Mesenchymal stem cell (in vitro differentiated cells and primary cell): ENCODE data around the gene STAG1.
"Not testable (repeated sequence)": the region's sequence is repeated elsewhere in the genome, so short reads cannot be mapped to it uniquely, and the experiment has no call there.

Source experiments
- DNase-seq: peaks from one replicate; pipeline ENCODE4 v3.0.0-alpha.2; 2013
- H2AFZ ChIP-seq: one replicate; pipeline ENCODE4 v1.6.1; 2013; ENCODE audit warnings: low read depth, mild to moderate bottlenecking, control low read depth, inconsistent platforms, low read length, moderate library complexity
- H2AK5ac ChIP-seq: 2 replicates; pipeline ENCODE4 v1.6.1; 2013; ENCODE audit warnings: low read length, moderate library complexity, mild to moderate bottlenecking, inconsistent platforms; ENCODE audit not compliant: severe bottlenecking
- H2BK120ac ChIP-seq: one replicate; pipeline ENCODE4 v1.6.1; 2013; ENCODE audit warnings: low read depth, mild to moderate bottlenecking, inconsistent platforms, low read length, moderate library complexity
- H2BK12ac ChIP-seq, 2 experiments: one replicate each; pipeline ENCODE4 v1.6.1; 2013; ENCODE audit warnings: inconsistent platforms in 2 of 2, low read length in 2 of 2, mild to moderate bottlenecking in 2 of 2, moderate library complexity in 2 of 2, control low read depth in 1 of 2
- H2BK15ac ChIP-seq: one replicate; pipeline ENCODE4 v1.6.1; 2013; ENCODE audit warnings: mild to moderate bottlenecking, low read depth, inconsistent platforms; ENCODE audit not compliant: poor library complexity, severe bottlenecking
- H2BK5ac ChIP-seq: 2 replicates; pipeline ENCODE4 v1.6.1; 2013; ENCODE audit warnings: low read depth, mild to moderate bottlenecking, low read length, control low read depth, inconsistent platforms; ENCODE audit not compliant: poor library complexity, severe bottlenecking
- H3K14ac ChIP-seq, 2 experiments: one replicate each; pipeline ENCODE4 v1.6.1; 2013; ENCODE audit warnings: inconsistent platforms in 2 of 2, low read length in 2 of 2, control low read depth in 1 of 2, mild to moderate bottlenecking in 1 of 2, moderate library complexity in 1 of 2
- H3K18ac ChIP-seq, 2 experiments: one replicate each; pipeline ENCODE4 v1.6.1; 2013; ENCODE audit warnings: inconsistent platforms in 2 of 2, low read length in 2 of 2, control low read depth in 1 of 2, low read depth in 1 of 2, mild to moderate bottlenecking in 1 of 2
- H3K23ac ChIP-seq, 2 experiments: one replicate each; pipeline ENCODE4 v1.6.1; 2013; ENCODE audit warnings: inconsistent platforms in 2 of 2, low read length in 2 of 2, mild to moderate bottlenecking in 2 of 2, moderate library complexity in 2 of 2, control low read depth in 1 of 2
- H3K27ac ChIP-seq: 2 replicates; pipeline ENCODE4 v1.5.1; 2013; ENCODE audit warnings: mild to moderate bottlenecking, moderate library complexity, low read length, control low read depth, inconsistent platforms; ENCODE audit not compliant: poor library complexity, severe bottlenecking
- H3K27me3 ChIP-seq, 2 experiments: 2 replicates each; pipeline versions ENCODE4 v1.6.1 to v1.7.0; 2013; ENCODE audit warnings: low read length in 2 of 2, mild to moderate bottlenecking in 2 of 2, moderate library complexity in 2 of 2, control low read depth in 1 of 2, inconsistent platforms in 1 of 2; ENCODE audit not compliant: control insufficient read depth in 1 of 2, insufficient read depth in 1 of 2
- H3K36me3 ChIP-seq, 2 experiments: 2 replicates each; pipeline versions ENCODE4 v1.6.1 to v1.7.0; 2013; ENCODE audit warnings: low read length in 2 of 2, control low read depth in 1 of 2, inconsistent platforms in 1 of 2, low read depth in 1 of 2, mild to moderate bottlenecking in 1 of 2; ENCODE audit not compliant: insufficient read depth in 2 of 2, control insufficient read depth in 1 of 2
- H3K4ac ChIP-seq, 2 experiments: one replicate each; pipeline ENCODE4 v1.6.1; 2013; ENCODE audit warnings: inconsistent platforms in 2 of 2, low read length in 2 of 2, mild to moderate bottlenecking in 2 of 2, moderate library complexity in 2 of 2, control low read depth in 1 of 2, low read depth in 1 of 2
- H3K4me1 ChIP-seq: 2 replicates; pipeline ENCODE4 v1.6.1; 2013; ENCODE audit warnings: low read depth, low read length, control low read depth; ENCODE audit not compliant: control insufficient read depth, insufficient read depth
- H3K4me2 ChIP-seq: 2 replicates; pipeline ENCODE4 v1.6.1; 2013; ENCODE audit warnings: low read length, mild to moderate bottlenecking, inconsistent platforms; ENCODE audit not compliant: poor library complexity, severe bottlenecking
- H3K4me3 ChIP-seq, 2 experiments: 2 replicates each; pipeline versions ENCODE4 v1.5.1 to v1.7.0; 2013; ENCODE audit warnings: low read length in 2 of 2, mild to moderate bottlenecking in 2 of 2, control low read depth in 1 of 2, low read depth in 1 of 2; ENCODE audit not compliant: insufficient read depth in 1 of 2
- H3K79me1 ChIP-seq: replicated peaks from 2 replicates; pipeline ENCODE4 v1.6.1; 2013; ENCODE audit warnings: mild to moderate bottlenecking, control low read depth, low read length, inconsistent platforms; ENCODE audit not compliant: poor library complexity, severe bottlenecking
- H3K9ac ChIP-seq: 2 replicates; pipeline ENCODE4 v1.7.0; 2013; ENCODE audit warnings: mild to moderate bottlenecking, low read length, moderate library complexity
- H3K9me3 ChIP-seq: 2 replicates; pipeline ENCODE4 v1.7.0; 2013; ENCODE audit warnings: mild to moderate bottlenecking, low read length; ENCODE audit not compliant: control insufficient read depth
- H4K8ac ChIP-seq: one replicate; pipeline ENCODE4 v1.6.1; 2013; ENCODE audit warnings: inconsistent platforms, mild to moderate bottlenecking, low read length, moderate library complexity
- H4K91ac ChIP-seq: one replicate; pipeline ENCODE4 v1.6.1; 2013; ENCODE audit warnings: mild to moderate bottlenecking, low read length, inconsistent platforms
- WGBS: methylation state at CpG from one replicate; pipeline ENCODE4 v1.1.7; 2013; ENCODE audit warnings: mixed read lengths; 5-methylcytosine and 5-hydroxymethylcytosine counted together

Gene STAG1

GRCh38 chr3:136751316-136752171, 634 bp downstream of the STAG1 start:
- H3K14ac ChIP-seq, result peak overlapping the region; percentile 36 to 93
- H2AFZ ChIP-seq, result no peak overlapping the region
- 0% methylated on average over 39 of the region's 97 CpGs for WGBS
- H3K9ac ChIP-seq, result peak overlapping the region; percentile 100
- H2BK120ac ChIP-seq, result peak overlapping the region; percentile 98
- peak overlapping the region; percentile 96 for H4K8ac ChIP-seq
- peaks cover 7% of the 10 kb centered on the region for H3K4me1 ChIP-seq
- H3K18ac ChIP-seq, result peak overlapping the region; percentile 98 to 99
- H2BK12ac ChIP-seq, result no peak overlapping the region
- peak overlapping the region; percentile 99 for H4K91ac ChIP-seq
- no peaks in the 10 kb centered on the region for H3K27me3 ChIP-seq
- no peaks in the 10 kb centered on the region for H3K36me3 ChIP-seq
- H2BK5ac ChIP-seq, result peak overlapping the region; percentile 98
- H2BK15ac ChIP-seq, result peak overlapping the region; percentile 99
- no peak overlapping the region for H2AK5ac ChIP-seq
- peak overlapping the region; percentile 85 to 91 for H3K4me3 ChIP-seq
- peak overlapping the region; percentile 65 for H3K4me2 ChIP-seq
- no peaks in the 10 kb centered on the region for H3K9me3 ChIP-seq
- peak overlapping the region; percentile 94 for H3K27ac ChIP-seq
- peak; percentile 90 for DNase-seq
- peak overlapping the region in 1 of 2 experiments; percentile 99 for H3K23ac ChIP-seq
- peaks cover 2% of the 10 kb centered on the region for H3K79me1 ChIP-seq
- peak overlapping the region; percentile 13 to 97 for H3K4ac ChIP-seq

GRCh38 chr3:136750897-136751315, 1.3 kb downstream of the STAG1 start:
- peaks cover 2% of the 10 kb centered on the region for H3K79me1 ChIP-seq
- H3K4me3 ChIP-seq, result peak overlapping the region; percentile 85 to 91
- H3K27ac ChIP-seq, result peak overlapping the region; percentile 94
- H2BK120ac ChIP-seq, result peak overlapping the region; percentile 98
- DNase-seq, result no peak
- no peak overlapping the region for H2BK15ac ChIP-seq
- no peak overlapping the region for H3K14ac ChIP-seq
- H4K8ac ChIP-seq, result peak overlapping the region; percentile 84
- peak overlapping the region; percentile 100 for H3K9ac ChIP-seq
- no peak overlapping the region for H2AFZ ChIP-seq
- H3K9me3 ChIP-seq, result no peaks in the 10 kb centered on the region
- H3K36me3 ChIP-seq, result no peaks in the 10 kb centered on the region
- H2AK5ac ChIP-seq, result no peak overlapping the region
- H3K18ac ChIP-seq, result peak overlapping the region; percentile 69 to 83
- H3K27me3 ChIP-seq, result no peaks in the 10 kb centered on the region
- H3K4ac ChIP-seq, result peak overlapping the region in 1 of 2 experiments; percentile 76
- peak overlapping the region; percentile 65 for H3K4me2 ChIP-seq
- WGBS, result 0% methylated on average over 5 of the region's 9 CpGs
- no peak overlapping the region for H3K23ac ChIP-seq
- H3K4me1 ChIP-seq, result peaks cover 7% of the 10 kb centered on the region
- H2BK12ac ChIP-seq, result no peak overlapping the region
- no peak overlapping the region for H4K91ac ChIP-seq
- H2BK5ac ChIP-seq, result peak overlapping the region; percentile 81

- Histone ChIP-seq H3K27me3 (no peaks in the 10 kb centered on the region), H2BK5ac (no peak overlapping the region), H3K18ac (peak overlapping the region in 1 of 2 experiments; percentile 26), H4K8ac (peak overlapping the region; percentile 15), H3K9me3 (no peaks in the 10 kb centered on the region), H3K4me3 (peak overlapping the region in 1 of 2 experiments; percentile 91), H2BK12ac (peak overlapping the region in 1 of 2 experiments; percentile 47), H4K91ac (no peak overlapping the region), H3K79me1 (peaks cover 2% of the 10 kb centered on the region), H3K9ac (peak overlapping the region; percentile 100), H2AFZ (no peak overlapping the region), H2BK120ac (peak overlapping the region; percentile 73), H3K4me1 (peaks cover 7% of the 10 kb centered on the region), H3K36me3 (no peaks in the 10 kb centered on the region), H3K14ac (no peak overlapping the region), H2BK15ac (no peak overlapping the region), H2AK5ac (peak overlapping the region; percentile 89), H3K23ac (no peak overlapping the region), H3K4me2 (peak overlapping the region; percentile 83), H3K27ac (peak overlapping the region; percentile 57), H3K4ac (peak overlapping the region in 1 of 2 experiments; percentile 50)
- 36% methylated on average over 4 of the region's 8 CpGs for WGBS
- peak; percentile 29 for DNase-seq
Observed at GRCh38 chr3:136750209-136750896, 1.8 kb downstream of the STAG1 start.

- H3K9me3 ChIP-seq, result not testable (repeated sequence)
Observed at GRCh38 chr3:136749602-136750001, 2.6 kb downstream of the STAG1 start.

More at GRCh38 chr3:136749602-136750001, 2.6 kb downstream of the STAG1 start:
- H3K4me1 ChIP-seq, DNase-seq, H3K27me3 ChIP-seq, H2BK5ac ChIP-seq, H3K4ac ChIP-seq, H3K14ac ChIP-seq, H3K4me2 ChIP-seq, H2BK15ac ChIP-seq, H4K8ac ChIP-seq, H2BK12ac ChIP-seq, H3K23ac ChIP-seq, H3K36me3 ChIP-seq, H2AK5ac ChIP-seq, H2BK120ac ChIP-seq, H3K79me1 ChIP-seq, H3K27ac ChIP-seq, H3K18ac ChIP-seq, H2AFZ ChIP-seq: not testable (repeated sequence)
- H3K9ac ChIP-seq, result peak overlapping the region; percentile 100
- 92% methylated on average over 5 of the region's 6 CpGs for WGBS
- H4K91ac ChIP-seq, result peak overlapping the region; percentile 56
- peak overlapping the region in 1 of 2 experiments; percentile 91 for H3K4me3 ChIP-seq
